Vagina (tissue), 2 donors: ENCODE data around the gene GOLGA2. TPM values are rescaled to one million over a fixed set of nuclear protein-coding genes. Genes with fewer than 3 reads are reported as not detected.

Source experiments
- DNase-seq, 2 donors: peaks; one replicate each; pipeline ENCODE4 v3.0.0-alpha.2; 2017; ENCODE audit errors: extremely low spot score in 2 of 2
- H3K27ac ChIP-seq: fragments of 200-600 bp; sonication (generic); one replicate; pipeline ENCODE4 v1.5.1; 2019
- H3K27me3 ChIP-seq: fragments of 200-600 bp; sonication (generic); one replicate; pipeline ENCODE4 v1.5.1; 2019
- H3K36me3 ChIP-seq, 2 donors: fragments of 200-600 bp; sonication (generic); one replicate each; pipeline ENCODE4 v1.5.1; 2017 to 2019
- H3K4me1 ChIP-seq: fragments of 200-600 bp; sonication (generic); one replicate; pipeline ENCODE4 v1.5.1; 2019
- H3K4me3 ChIP-seq, 2 donors: fragments of 200-600 bp; sonication (generic); 1 replicate in 1 of 2; 2 replicates in 1 of 2; pipeline ENCODE4 v1.5.1; 2016 to 2019
- H3K9me3 ChIP-seq: fragments of 200-600 bp; sonication (generic); one replicate; pipeline ENCODE4 v1.5.1; 2019
- CTCF ChIP-seq, 3 experiments: fragments of 450-650 bp in 2 of 3; fragments of 200-600 bp in 1 of 3; sonication (generic) in 1 of 3; IDR thresholded peaks; one replicate each; pipeline ENCODE4 v1.5.1; 2017 to 2019; ENCODE audit warnings: antibody characterized with exemption in 3 of 3, mild to moderate bottlenecking in 2 of 3, moderate library complexity in 2 of 3
- POLR2A ChIP-seq, 2 donors: fragments of 450-650 bp; IDR thresholded peaks; one replicate each; pipeline ENCODE4 v1.6.1; 2017; ENCODE audit warnings: antibody characterized with exemption in 2 of 2, mild to moderate bottlenecking in 2 of 2, moderate library complexity in 2 of 2
- POLR2AphosphoS5 ChIP-seq, 2 donors: sonication (generic); formaldehyde crosslinking; IDR thresholded peaks; one replicate each; pipeline ENCODE4 v1.9.0; 2017; ENCODE audit warnings: antibody characterized with exemption in 2 of 2, mild to moderate bottlenecking in 2 of 2, low read depth in 1 of 2; ENCODE audit not compliant: insufficient read depth in 1 of 2
- intact Hi-C: fragments of 100-400 bp; cut with DNase I; formaldehyde crosslinking; loops from one replicate; pipeline ENCODE4 v1.15.1; 2023
- total RNA-seq: library from RNA; depleted of rRNA; stranded (reverse); fragments of >200 nt; gene quantifications from one replicate; pipeline ENCODE4 v1.2.3, GENCODE V29; 2016

The GOLGA2 gene
- total RNA-seq, 1 donor from 2014 or later = 84.5 TPM

GRCh38 chr9:128213746-128214497 is 61.9 kb downstream of the GOLGA2 start:
- H3K27ac ChIP-seq = peak overlapping the region; percentile 89
- no peaks in the 10 kb centered on the region for H3K36me3 ChIP-seq
- H3K9me3 ChIP-seq = no peaks in the 10 kb centered on the region
- no peak for DNase-seq
- H3K4me1 ChIP-seq = peaks cover 57% of the 10 kb centered on the region
- no peak for TF ChIP-seq CTCF (IDR thresholded peaks at IDR 0.05)
- TF ChIP-seq POLR2AphosphoS5 (IDR thresholded peaks at IDR 0.05; ENCODE audit: insufficient read depth in 1 of 2, low read depth in 1 of 2) = no peak
- TF ChIP-seq POLR2A (IDR thresholded peaks at IDR 0.05) = no peak
- H3K27me3 ChIP-seq = no peaks in the 10 kb centered on the region
- intact Hi-C loops = no loop called here
- H3K4me3 ChIP-seq = no peak overlapping the region

- H3K36me3 ChIP-seq = no peaks in the 10 kb centered on the region
- H3K4me3 ChIP-seq = no peak overlapping the region
- H3K4me1 ChIP-seq = peaks cover 42% of the 10 kb centered on the region
- no peak for DNase-seq
- peak overlapping the region; percentile 70 for H3K27ac ChIP-seq
- no peaks in the 10 kb centered on the region for H3K27me3 ChIP-seq
- TF ChIP-seq CTCF (IDR thresholded peaks at IDR 0.05) (no peak), POLR2A (IDR thresholded peaks at IDR 0.05) (no peak), POLR2AphosphoS5 (IDR thresholded peaks at IDR 0.05; ENCODE audit: insufficient read depth in 1 of 2, low read depth in 1 of 2) (no peak)
- H3K9me3 ChIP-seq = no peaks in the 10 kb centered on the region
- intact Hi-C loops = no loop called here
Measured at GRCh38 chr9:128211981-128212281, 63.9 kb downstream of the GOLGA2 start.

- Histone ChIP-seq H3K27ac (peak overlapping the region; percentile 70), H3K9me3 (no peaks in the 10 kb centered on the region)
Measured at GRCh38 chr9:128211186-128211980, 64.4 kb downstream of the GOLGA2 start.

GRCh38 chr9:128208946-128209669 is 66.7 kb downstream of the GOLGA2 start:
- no peaks in the 10 kb centered on the region for H3K27me3 ChIP-seq
- intact Hi-C loops = no loop called here
- no peaks in the 10 kb centered on the region for H3K9me3 ChIP-seq
- peak overlapping the region; percentile 88 for H3K27ac ChIP-seq
- peaks cover 31% of the 10 kb centered on the region for H3K4me1 ChIP-seq
- H3K4me3 ChIP-seq = no peak overlapping the region
- TF ChIP-seq POLR2AphosphoS5 (IDR thresholded peaks at IDR 0.05; ENCODE audit: insufficient read depth in 1 of 2, low read depth in 1 of 2) = no peak
- TF ChIP-seq CTCF (IDR thresholded peaks at IDR 0.05) = no peak
- no peaks in the 10 kb centered on the region for H3K36me3 ChIP-seq
- no peak for DNase-seq

More at GRCh38 chr9:128211186-128211980, 64.4 kb downstream of the GOLGA2 start:
- no peak overlapping the region for H3K4me3 ChIP-seq
- peaks cover 38% of the 10 kb centered on the region for H3K4me1 ChIP-seq
- intact Hi-C loops = no loop called here
- DNase-seq = no peak
- H3K27me3 ChIP-seq = no peaks in the 10 kb centered on the region
- no peaks in the 10 kb centered on the region for H3K36me3 ChIP-seq
- TF ChIP-seq POLR2A (IDR thresholded peaks at IDR 0.05) = no peak
- TF ChIP-seq POLR2AphosphoS5 (IDR thresholded peaks at IDR 0.05; ENCODE audit: insufficient read depth in 1 of 2, low read depth in 1 of 2) = no peak
- no peak for TF ChIP-seq CTCF (IDR thresholded peaks at IDR 0.05)
